Measurements from ENCODE around the gene BMP6. TPM values are rescaled to one million over a fixed set of nuclear protein-coding genes. Genes with fewer than 3 reads are reported as not detected.

The BMP6 gene
- total and polyA plus RNA-seq, 2 experiments from 2014 or later, result 0.84 to 2.8 TPM

- Histone ChIP-seq H3K4me1 (ENCODE audit: insufficient read depth) (no peaks in the 10 kb centered on the region), H3K79me2 (replicated peaks; ENCODE audit: insufficient read depth) (no peaks in the 10 kb centered on the region), H3K27me3 (ENCODE audit: insufficient read depth) (no peaks in the 10 kb centered on the region), H3K27ac (ENCODE audit: low read depth) (no peak overlapping the region), H2AFZ (no peak overlapping the region), H3K4me2 (no peak overlapping the region), H3F3A (replicated peaks; ENCODE audit: low read depth) (no peaks in the 10 kb centered on the region), H3K9me2 (ENCODE audit: insufficient read depth) (no peaks in the 10 kb centered on the region), H3K36me3 (ENCODE audit: insufficient read depth) (no peaks in the 10 kb centered on the region; the same call in 1 of the 2 replicates), H3K4me3 (no peak overlapping the region), H4K20me1 (replicated peaks; ENCODE audit: insufficient read depth) (no peaks in the 10 kb centered on the region)
- peaks cover 1% of the 10 kb centered on the region for H3K27me3 Mint-ChIP-seq (ENCODE audit: insufficient read depth, low read depth, poor library complexity)
- H3K36me3 Mint-ChIP-seq (ENCODE audit: low read depth), result no peaks in the 10 kb centered on the region
- no peaks in the 10 kb centered on the region for H3K4me1 Mint-ChIP-seq
- H3K4me3 Mint-ChIP-seq, result no peak overlapping the region
- no peak overlapping the region for H3K27ac Mint-ChIP-seq
- TF ChIP-seq CREB1 (CRISPR knock-in tag; IDR thresholded peaks at IDR 0.05; ENCODE audit: low read depth), result no peak
- TF ChIP-seq, protein P1, sequence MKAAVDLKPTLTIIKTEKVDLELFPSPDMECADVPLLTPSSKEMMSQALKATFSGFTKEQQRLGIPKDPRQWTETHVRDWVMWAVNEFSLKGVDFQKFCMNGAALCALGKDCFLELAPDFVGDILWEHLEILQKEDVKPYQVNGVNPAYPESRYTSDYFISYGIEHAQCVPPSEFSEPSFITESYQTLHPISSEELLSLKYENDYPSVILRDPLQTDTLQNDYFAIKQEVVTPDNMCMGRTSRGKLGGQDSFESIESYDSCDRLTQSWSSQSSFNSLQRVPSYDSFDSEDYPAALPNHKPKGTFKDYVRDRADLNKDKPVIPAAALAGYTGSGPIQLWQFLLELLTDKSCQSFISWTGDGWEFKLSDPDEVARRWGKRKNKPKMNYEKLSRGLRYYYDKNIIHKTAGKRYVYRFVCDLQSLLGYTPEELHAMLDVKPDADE (IDR thresholded peaks at IDR 0.05), result no peak
- TF ChIP-seq JUNB (IDR thresholded peaks at IDR 0.05; ENCODE audit: unreplicated experiment), result no peak
- TF ChIP-seq POLR2AphosphoS5 (IDR thresholded peaks at IDR 0.05; ENCODE audit: low read depth), result no peak
- DNase-seq (ENCODE audit: low spot score) (no peak), ATAC-seq (no peak)
- no peaks in the 10 kb centered on the region for H3K9me3 Mint-ChIP-seq
Measured at GRCh38 chr6:7812623-7813022, 86.7 kb downstream of the BMP6 start.

DNA sequence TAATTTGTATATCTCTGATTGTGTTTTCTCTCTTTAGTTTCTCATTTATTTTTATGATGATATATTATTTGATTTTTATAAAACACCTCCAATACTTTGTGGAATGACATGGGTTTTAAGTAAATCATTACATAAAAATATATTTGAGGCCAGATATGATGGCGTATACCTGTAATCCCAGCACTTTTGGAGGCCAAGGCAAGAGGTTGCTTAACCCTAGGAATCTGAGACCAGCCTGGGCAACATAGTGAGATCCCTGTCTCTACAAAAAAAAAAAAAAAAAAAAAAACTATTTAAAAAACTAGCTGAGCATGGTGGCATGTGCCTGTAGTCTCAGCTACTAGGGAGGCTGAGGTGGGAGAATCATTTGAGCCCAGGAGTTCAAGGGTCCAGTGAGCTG lies 87.3 kb downstream of the BMP6 start:
- ATAC-seq (no peak), DNase-seq (ENCODE audit: low spot score) (no peak)
- Histone ChIP-seq H2AFZ (no peak overlapping the region), H3K79me2 (replicated peaks; ENCODE audit: insufficient read depth) (no peaks in the 10 kb centered on the region), H3K9me2 (ENCODE audit: insufficient read depth) (no peaks in the 10 kb centered on the region), H3K27ac (ENCODE audit: low read depth) (no peak overlapping the region), H3K4me1 (ENCODE audit: insufficient read depth) (no peaks in the 10 kb centered on the region), H3K36me3 (ENCODE audit: insufficient read depth) (no peaks in the 10 kb centered on the region), H4K20me1 (replicated peaks; ENCODE audit: insufficient read depth) (no peaks in the 10 kb centered on the region), H3F3A (replicated peaks; ENCODE audit: low read depth) (no peaks in the 10 kb centered on the region), H3K27me3 (ENCODE audit: insufficient read depth) (no peaks in the 10 kb centered on the region), H3K4me2 (no peak overlapping the region), H3K4me3 (no peak overlapping the region)
- no peaks in the 10 kb centered on the region for H3K4me1 Mint-ChIP-seq
- no peak overlapping the region for H3K27ac Mint-ChIP-seq
- H3K36me3 Mint-ChIP-seq (ENCODE audit: low read depth), result no peaks in the 10 kb centered on the region
- no peak overlapping the region for H3K4me3 Mint-ChIP-seq
- H3K9me3 Mint-ChIP-seq, result no peaks in the 10 kb centered on the region
- H3K27me3 Mint-ChIP-seq (ENCODE audit: insufficient read depth, low read depth, poor library complexity), result peaks cover 1% of the 10 kb centered on the region
- TF ChIP-seq NANOG (IDR thresholded peaks at IDR 0.05; ENCODE audit: borderline replicate concordance), result no peak
- no peak for TF ChIP-seq EZH2phosphoT487 (IDR thresholded peaks at IDR 0.05; ENCODE audit: unreplicated experiment)
- no peak for TF ChIP-seq EZH2 (IDR thresholded peaks at IDR 0.05; ENCODE audit: low read depth, unreplicated experiment)
- no peak for TF ChIP-seq STAT1 (IDR thresholded peaks at IDR 0.05; ENCODE audit: unreplicated experiment)
- TF ChIP-seq POLR2AphosphoS5 (IDR thresholded peaks at IDR 0.05; ENCODE audit: low read depth), result no peak
- no peak for TF ChIP-seq JUNB (IDR thresholded peaks at IDR 0.05; ENCODE audit: unreplicated experiment)
- TF ChIP-seq ZNF462 (CRISPR knock-in tag; IDR thresholded peaks at IDR 0.05), result no peak
- TF ChIP-seq, protein P2, sequence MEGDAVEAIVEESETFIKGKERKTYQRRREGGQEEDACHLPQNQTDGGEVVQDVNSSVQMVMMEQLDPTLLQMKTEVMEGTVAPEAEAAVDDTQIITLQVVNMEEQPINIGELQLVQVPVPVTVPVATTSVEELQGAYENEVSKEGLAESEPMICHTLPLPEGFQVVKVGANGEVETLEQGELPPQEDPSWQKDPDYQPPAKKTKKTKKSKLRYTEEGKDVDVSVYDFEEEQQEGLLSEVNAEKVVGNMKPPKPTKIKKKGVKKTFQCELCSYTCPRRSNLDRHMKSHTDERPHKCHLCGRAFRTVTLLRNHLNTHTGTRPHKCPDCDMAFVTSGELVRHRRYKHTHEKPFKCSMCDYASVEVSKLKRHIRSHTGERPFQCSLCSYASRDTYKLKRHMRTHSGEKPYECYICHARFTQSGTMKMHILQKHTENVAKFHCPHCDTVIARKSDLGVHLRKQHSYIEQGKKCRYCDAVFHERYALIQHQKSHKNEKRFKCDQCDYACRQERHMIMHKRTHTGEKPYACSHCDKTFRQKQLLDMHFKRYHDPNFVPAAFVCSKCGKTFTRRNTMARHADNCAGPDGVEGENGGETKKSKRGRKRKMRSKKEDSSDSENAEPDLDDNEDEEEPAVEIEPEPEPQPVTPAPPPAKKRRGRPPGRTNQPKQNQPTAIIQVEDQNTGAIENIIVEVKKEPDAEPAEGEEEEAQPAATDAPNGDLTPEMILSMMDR (conservative IDR thresholded peaks at IDR 0.05; ENCODE audit: low read depth in 2 of 2), result no peak
- TF ChIP-seq, protein P1 (IDR thresholded peaks at IDR 0.05), result no peak
- TF ChIP-seq CREB1 (CRISPR knock-in tag; IDR thresholded peaks at IDR 0.05; ENCODE audit: low read depth), result no peak
- no peak for TF ChIP-seq ZNF331 (CRISPR knock-in tag; IDR thresholded peaks at IDR 0.05; ENCODE audit: low read depth)
